ENCODE results near the gene E2F8.

The E2F8 gene

GRCh38 chr11:19246816-19247215 is 6.1 kb upstream of the E2F8 start:
- H3K27me3 ChIP-seq, result peaks cover 9% of the 10 kb centered on the region
- H3K9me3 ChIP-seq, result no peaks in the 10 kb centered on the region
- no peak overlapping the region for H3K4me3 ChIP-seq (ENCODE audit: low read depth in 1 of 2, low read length in 1 of 2)
- no peak for TF ChIP-seq CTCF (IDR thresholded peaks at IDR 0.05)
- peaks cover 28% of the 10 kb centered on the region in 2 experiments for H3K4me1 ChIP-seq (ENCODE audit: control insufficient read depth in 1 of 2, insufficient read depth in 1 of 2, low read depth in 1 of 2, low read length in 1 of 2)
- no peaks in the 10 kb centered on the region for H3K36me3 ChIP-seq
- no peak overlapping the region for H3K27ac ChIP-seq

GRCh38 chr11:19245351-19245750 is 4.6 kb upstream of the E2F8 start:
- H3K27ac ChIP-seq, result no peak overlapping the region
- peaks cover 15% of the 10 kb centered on the region for H3K27me3 ChIP-seq
- no peaks in the 10 kb centered on the region for H3K9me3 ChIP-seq
- H3K4me3 ChIP-seq (ENCODE audit: low read depth in 1 of 2, low read length in 1 of 2), result no peak overlapping the region
- peaks cover 35 to 38% of the 10 kb centered on the region in 2 experiments for H3K4me1 ChIP-seq (ENCODE audit: control insufficient read depth in 1 of 2, insufficient read depth in 1 of 2, low read depth in 1 of 2, low read length in 1 of 2)
- no peak for TF ChIP-seq CTCF (IDR thresholded peaks at IDR 0.05)
- H3K36me3 ChIP-seq, result no peaks in the 10 kb centered on the region

GRCh38 chr11:19244621-19245020 is 3.9 kb upstream of the E2F8 start:
- peaks cover 15% of the 10 kb centered on the region for H3K27me3 ChIP-seq
- no peak overlapping the region for H3K27ac ChIP-seq
- no peak overlapping the region for H3K4me3 ChIP-seq (ENCODE audit: low read depth in 1 of 2, low read length in 1 of 2)
- H3K9me3 ChIP-seq, result no peaks in the 10 kb centered on the region
- TF ChIP-seq CTCF (IDR thresholded peaks at IDR 0.05), result no peak
- H3K4me1 ChIP-seq (ENCODE audit: control insufficient read depth in 1 of 2, insufficient read depth in 1 of 2, low read depth in 1 of 2, low read length in 1 of 2), result peaks cover 40 to 41% of the 10 kb centered on the region in 2 experiments
- H3K36me3 ChIP-seq, result no peaks in the 10 kb centered on the region

GRCh38 chr11:19244084-19244483 is 3.3 kb upstream of the E2F8 start:
- Histone ChIP-seq H3K4me3 (ENCODE audit: low read depth in 1 of 2, low read length in 1 of 2) (no peak overlapping the region), H3K27ac (no peak overlapping the region), H3K27me3 (peaks cover 15% of the 10 kb centered on the region), H3K4me1 (ENCODE audit: control insufficient read depth in 1 of 2, insufficient read depth in 1 of 2, low read depth in 1 of 2, low read length in 1 of 2) (peaks cover 40 to 41% of the 10 kb centered on the region in 2 experiments), H3K9me3 (no peaks in the 10 kb centered on the region), H3K36me3 (no peaks in the 10 kb centered on the region)
- TF ChIP-seq CTCF (IDR thresholded peaks at IDR 0.05), result no peak

GRCh38 chr11:19243613-19244012 is 2.9 kb upstream of the E2F8 start:
- Histone ChIP-seq H3K27me3 (peaks cover 15% of the 10 kb centered on the region), H3K9me3 (no peaks in the 10 kb centered on the region), H3K36me3 (no peaks in the 10 kb centered on the region), H3K27ac (no peak overlapping the region), H3K4me3 (ENCODE audit: low read depth in 1 of 2, low read length in 1 of 2) (no peak overlapping the region), H3K4me1 (ENCODE audit: control insufficient read depth in 1 of 2, insufficient read depth in 1 of 2, low read depth in 1 of 2, low read length in 1 of 2) (peaks cover 40 to 41% of the 10 kb centered on the region in 2 experiments)
- no peak for TF ChIP-seq CTCF (IDR thresholded peaks at IDR 0.05)

- Histone ChIP-seq H3K27me3 (peaks cover 15% of the 10 kb centered on the region), H3K4me1 (ENCODE audit: control insufficient read depth in 1 of 2, insufficient read depth in 1 of 2, low read depth in 1 of 2, low read length in 1 of 2) (peaks cover 40 to 41% of the 10 kb centered on the region in 2 experiments), H3K27ac (no peak overlapping the region), H3K4me3 (ENCODE audit: low read depth in 1 of 2, low read length in 1 of 2) (no peak overlapping the region), H3K9me3 (no peaks in the 10 kb centered on the region), H3K36me3 (no peaks in the 10 kb centered on the region)
- TF ChIP-seq CTCF (IDR thresholded peaks at IDR 0.05), result no peak
Measured at GRCh38 chr11:19243143-19243542, 2.4 kb upstream of the E2F8 start.
